Renal cortical epithelial cell (primary cell): ENCODE data around the gene NES. TPM values are rescaled to one million over a fixed set of nuclear protein-coding genes. Genes with fewer than 3 reads are reported as not detected.
A peak's percentile ranks its signal among the peaks of the same experiment; 100 is the strongest.

ENCODE experiments used
- DNase-seq: peaks from one replicate; pipeline ENCODE4 v3.0.0-alpha.2; 2011; ENCODE audit warnings: low read depth
- total RNA-seq: library from RNA; depleted of rRNA; stranded (reverse); fragments of >200 nt; gene quantifications from 2 replicates; pipeline ENCODE4 v1.2.3, GENCODE V29; 2014

Gene NES
- total RNA-seq, 1 donor from 2014 or later = 1.6 TPM

DNA sequence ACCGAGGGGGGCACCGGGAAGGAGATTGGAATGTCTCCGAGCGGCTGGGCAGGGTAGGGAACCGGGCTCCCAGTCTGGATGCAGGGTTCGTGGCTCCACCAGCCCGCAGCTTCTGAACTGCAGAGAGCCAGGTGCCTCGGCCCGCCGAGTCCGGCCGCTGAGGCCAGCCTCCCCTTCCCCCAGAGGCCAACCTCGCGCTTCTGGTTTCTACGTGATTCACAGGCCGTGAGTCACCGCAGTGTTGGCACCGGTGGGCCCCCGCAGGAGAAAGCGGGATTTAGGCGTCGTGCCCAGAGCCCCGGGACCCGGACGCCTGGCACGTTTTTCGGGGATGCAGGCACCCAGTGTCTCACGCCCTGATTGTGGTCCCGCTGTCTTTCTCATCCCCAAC, 27.7 kb upstream of the NES start:
- peak; percentile 58 for DNase-seq

DNA sequence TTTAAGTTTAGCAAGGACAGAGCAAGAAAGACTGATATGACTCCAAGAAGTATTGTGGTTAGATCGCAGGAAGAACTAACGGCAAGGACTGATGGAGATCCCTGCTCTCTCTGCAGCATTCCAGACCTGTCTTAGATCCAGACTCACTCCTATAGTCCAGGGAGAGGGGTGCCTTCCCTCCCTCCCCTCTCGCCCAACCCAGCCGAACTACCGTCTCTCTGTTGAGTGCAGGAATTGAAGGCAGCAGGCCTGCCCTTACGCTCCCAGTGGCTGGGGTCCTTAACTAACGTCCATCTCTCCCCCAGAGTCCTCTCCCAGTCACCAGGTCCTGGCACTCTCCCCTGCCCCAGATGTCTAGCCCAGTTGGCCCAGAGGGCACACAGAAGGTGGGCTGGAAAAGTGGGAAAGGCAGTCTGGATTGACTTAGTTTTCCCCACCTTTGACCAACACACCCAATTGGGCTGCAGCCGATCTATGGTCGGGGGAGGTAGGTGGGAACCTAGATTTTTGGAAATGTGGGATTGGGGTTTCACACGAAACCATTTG, 27.0 kb upstream of the NES start:
- no peak for DNase-seq

DNA sequence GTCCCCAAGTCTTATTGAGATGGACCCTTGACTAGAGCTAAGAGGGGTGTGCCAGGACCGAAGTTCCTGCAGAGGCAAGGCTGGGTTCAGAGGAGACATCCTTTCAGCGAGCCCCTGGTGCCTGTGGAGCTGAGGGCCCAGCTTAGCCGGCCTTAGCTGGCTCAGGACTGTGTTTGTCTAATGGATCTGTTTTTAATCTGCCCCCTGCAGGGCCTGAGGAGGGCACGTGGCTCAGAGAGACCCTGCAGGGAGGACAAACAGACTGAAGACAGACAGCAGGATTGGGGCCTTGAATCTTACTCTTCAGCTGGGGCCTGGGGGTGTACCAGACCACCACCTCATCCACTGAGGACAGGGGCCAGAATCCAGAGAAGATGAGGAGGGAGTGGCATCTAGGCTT, 26.5 kb upstream of the NES start:
- DNase-seq = no peak

DNA sequence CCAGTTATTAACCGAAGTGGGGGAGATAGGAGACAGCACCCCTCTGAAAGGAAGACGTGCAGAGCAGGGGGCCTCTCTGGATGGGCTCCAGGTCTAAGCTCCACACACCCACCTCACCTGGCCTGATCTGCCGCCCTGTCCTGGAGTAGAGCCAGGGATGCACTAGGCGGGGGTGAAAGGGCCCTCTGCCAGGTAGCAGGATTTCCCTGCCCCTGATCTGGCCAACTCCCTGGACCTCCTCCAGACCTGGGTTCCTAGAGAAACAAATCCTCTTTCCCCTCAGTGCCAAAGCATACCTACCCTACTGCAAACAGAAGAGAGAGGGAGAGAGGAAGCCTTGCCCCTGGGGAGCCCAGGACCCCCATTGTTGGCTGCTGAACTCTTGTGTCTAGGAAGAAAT, 26.1 kb upstream of the NES start:
- no peak for DNase-seq

DNA sequence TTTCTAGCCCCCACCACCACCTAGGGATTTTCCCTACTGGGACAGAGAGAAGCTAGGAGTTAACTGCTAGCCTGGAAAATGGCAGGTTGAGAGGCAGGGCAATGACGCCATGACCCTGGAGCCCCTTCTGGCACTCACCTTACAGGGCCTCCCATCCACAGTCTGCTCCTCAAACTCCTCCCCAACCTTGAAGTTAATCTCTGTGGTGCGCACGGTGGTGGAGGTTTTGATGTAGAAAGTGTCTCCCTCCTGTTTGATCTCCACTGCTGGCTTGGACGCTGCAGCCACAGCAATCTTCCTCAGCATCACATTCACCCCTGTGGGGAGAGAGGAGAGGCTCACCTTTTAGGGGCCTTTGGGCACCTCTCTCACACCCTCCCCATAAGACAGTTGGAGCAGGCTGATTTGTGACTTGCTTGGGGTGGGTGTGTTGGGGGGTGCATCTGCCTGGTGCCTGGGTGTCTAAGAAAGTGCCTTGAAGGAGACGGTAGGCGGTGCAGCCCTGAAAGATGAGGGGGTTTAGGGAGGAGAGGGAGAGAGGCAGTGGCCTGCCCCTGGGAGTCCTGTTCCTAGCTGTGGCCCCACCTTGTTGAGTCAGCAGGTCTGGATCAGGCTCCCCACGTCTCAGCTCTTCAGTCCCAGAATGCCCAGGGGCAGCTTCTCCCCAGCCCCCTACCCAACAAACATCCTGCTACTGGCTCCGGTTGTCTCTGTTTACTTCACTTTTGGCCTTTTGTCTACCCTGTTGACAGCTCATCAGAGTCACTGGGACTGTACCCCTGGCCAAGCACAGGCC, 23.7 kb upstream of the NES start:
- DNase-seq = no peak

DNA sequence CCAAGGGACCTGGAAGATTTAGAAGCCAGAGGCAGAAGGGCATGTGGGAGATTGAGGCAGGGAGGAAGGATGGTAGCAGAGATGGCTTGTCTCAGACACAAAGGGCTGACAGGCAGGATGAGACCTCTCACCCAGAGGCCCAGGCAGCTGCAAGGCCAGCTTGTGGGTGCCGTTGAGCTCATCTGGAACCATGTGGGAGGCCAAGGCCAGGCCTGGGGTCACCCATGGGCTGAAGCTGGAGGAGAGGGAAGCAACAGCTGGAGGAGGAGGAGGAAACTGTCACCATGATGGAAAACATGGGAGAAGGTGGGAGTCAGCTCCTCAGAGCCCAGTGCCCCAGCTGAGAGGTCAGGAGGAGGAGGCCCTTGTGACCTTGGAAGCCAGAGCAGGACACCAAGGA, 21.8 kb upstream of the NES start:
- DNase-seq = no peak

DNA sequence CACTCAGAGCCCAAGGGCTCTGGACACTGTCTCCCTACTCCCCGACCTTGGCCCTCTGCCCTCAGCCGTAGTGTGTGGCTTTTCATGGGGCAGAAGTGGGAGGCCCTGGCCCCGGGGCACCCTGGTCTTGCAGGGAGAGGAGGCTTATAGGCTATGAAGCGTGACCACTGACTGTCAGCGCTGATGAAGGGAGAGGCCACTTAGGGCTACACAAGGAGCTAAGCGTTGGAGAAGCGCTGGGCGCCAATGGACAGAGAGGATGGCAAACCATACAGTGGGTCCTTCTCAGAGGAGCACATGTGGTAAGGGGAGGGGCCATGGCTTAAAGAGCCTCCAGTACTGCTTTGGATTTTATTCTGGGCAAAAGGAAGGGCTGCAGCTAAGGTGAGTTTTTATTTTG, 20.3 kb upstream of the NES start:
- DNase-seq = no peak

DNA sequence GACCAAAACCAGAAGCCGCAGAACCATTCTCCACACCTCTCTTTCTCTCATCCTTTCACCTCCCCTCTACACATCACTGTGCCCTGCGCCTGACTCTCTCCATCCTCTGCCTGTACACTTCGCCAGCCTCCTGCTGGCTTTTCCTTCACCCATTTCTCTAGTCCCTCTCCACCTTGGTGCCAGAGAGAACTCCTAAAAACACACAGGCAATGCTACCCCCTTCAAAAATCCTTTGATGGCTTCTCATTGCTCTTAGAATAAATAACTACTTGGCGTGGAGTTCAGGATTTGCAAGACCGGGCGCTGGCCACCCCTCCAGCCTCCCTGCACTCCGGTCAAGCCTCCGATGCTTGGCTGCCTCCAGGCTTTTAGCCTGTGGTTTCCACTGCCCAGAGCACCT, 19.5 kb upstream of the NES start:
- no peak for DNase-seq

DNA sequence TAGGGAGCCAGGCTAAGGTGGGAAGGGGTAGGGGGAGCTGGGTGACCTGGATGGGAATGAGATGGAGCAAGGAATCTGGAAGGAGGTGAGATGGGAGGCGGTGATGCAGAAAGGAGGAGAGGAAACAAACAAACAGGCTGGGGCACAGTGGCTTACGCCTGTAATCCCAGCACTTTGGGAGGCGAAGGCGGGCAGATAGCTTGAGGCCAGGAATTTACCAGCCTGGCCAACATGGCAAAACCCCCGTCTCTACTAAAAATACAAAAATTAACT, 17.4 kb upstream of the NES start:
- no peak for DNase-seq

DNA sequence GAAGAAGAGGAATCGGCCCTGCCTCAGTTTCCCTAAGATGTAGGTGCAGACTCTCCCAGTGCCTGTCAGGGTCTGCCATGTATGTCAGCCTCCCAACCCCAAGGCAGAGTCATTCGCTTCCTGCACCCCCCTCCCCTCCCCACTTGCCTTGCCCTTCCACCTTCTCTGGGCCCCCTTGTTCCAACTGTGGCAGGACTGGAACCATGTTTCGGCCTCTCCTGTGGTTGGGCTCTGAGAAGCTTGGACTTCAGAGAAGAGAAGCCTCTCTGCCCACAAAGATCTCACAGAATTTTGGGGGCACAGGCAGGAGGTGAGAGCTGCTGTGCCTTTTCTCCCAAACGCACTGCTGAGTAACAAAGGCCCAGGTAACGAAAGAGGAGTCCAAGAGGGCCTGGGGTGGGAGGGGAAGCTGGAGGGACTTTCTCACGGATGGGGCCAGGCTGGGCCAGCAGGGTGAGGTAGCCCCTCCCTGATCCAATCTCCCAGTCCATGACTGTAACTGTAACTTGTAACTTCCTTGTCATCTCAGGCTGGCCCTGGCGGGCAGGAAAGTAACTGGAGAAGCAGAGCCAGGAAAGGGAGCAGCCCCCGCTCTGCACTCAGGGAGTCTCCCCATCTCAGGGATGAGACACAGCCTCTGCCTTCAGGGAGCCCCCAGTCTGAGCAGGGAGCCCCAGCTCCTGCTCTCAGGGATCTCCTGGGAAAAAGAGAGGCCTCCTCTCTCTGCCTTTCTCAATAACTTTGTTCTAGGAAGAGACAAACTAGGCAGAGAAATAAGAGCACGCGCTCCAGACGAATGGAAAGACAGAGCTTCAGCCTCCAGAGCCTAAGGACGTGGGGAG, 16.9 kb upstream of the NES start:
- no peak for DNase-seq

DNA sequence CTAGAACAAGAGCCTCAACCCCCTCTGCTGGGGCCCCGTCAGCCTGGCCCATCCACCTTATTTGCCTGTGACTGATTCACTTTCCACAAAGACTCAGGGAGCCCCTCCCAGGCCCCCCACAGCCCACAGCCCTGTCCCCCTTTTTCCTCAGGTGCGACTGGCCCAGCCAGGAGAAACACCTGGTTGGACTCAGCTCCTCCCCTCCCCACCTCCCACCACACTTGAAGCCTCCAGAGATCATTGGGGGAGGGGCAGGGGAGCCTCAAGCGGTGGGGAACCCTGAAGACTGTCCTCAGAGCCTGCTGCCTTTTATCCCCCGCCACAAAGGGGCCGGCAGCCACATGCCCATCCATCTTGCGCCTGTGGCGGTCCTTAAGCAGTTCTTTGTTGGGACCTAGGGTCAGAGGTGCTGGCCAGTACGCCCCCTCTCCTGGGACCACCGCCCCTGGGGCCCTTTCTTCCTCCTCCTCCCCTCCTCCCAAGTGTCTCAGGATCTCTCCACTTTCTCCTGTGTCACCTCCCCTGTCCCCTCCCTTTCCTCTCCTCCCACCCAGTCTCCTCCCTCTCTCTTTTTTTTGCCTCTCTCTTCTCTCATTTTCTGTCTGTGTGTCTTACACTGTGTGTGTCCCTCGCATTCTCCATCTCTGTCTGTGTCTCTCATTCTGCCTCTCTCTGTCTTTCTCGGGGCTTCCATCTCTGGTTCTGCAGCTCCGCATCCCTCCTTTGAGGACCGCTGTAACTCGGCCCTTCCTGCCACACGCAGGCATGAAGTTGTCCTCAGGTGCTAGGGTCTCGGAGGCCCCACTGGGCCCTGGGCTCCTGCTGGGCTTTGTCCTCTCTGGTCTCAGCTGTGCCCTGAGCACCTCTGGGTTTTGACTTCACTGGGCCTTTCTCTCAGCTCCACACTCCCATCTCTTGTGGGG, 16.0 kb upstream of the NES start:
- DNase-seq = no peak

DNA sequence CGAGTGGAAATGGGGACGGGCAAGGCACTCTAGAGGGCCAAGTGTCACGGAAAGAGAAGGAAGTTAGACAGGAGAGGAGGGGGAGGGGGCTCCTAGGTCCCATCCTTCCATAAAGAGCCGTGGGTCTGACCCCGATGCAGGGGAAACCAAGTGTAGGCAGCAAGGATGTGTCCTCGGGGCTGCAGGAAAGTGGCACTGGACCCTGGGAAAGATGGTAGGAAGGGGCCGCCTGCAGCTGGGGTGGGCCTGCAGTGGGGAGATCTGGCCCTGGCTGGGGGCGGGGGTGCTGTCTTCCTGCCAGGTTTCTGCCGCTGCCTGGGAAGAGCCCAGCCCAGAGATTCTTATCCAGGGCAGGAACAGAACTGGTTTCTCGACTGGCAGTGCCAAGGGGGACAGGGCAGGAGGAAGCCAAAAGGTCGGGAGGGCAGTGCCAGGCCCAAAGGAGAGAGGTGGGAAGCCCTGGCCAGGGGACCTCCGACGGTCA, 15.3 kb upstream of the NES start:
- no peak for DNase-seq

DNA sequence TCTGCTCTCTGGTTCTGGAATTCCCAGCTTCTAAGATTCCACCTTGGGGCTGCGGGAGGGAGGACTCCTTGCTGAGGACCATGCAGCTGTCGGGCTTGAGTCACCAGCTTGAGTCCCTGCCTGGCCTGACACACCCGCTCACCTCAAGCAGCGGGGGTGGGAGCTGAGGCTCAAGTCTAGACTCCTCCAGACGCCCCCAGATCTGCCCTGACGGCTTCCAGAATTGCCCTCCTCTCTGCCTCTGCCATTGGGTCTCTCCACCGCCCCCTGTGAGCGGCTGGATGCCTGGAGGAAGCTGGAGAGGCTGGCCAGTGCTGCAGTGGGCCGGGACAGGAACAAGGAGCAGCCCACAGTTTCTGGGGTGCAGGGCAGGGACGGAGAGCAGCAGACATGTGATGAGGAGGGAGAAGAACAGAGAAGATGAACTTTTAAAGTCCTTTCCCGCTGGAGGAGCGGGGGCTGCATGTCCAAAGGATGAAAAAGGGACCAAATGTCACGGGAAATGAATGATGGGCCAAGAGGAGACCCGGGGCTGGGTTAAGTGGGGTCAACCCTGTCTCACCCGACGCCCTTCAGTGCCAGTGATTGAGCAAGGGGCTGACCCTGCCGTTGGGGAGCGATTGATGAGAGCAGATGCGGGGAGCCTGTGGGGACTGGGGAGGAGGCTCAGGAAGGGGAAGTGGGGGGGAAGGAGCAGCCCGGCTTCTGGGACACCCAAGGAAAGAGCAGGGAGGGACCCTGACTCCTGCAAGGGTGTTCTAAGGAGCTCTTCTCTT, 14.6 kb upstream of the NES start:
- peak; percentile 45 for DNase-seq

DNA sequence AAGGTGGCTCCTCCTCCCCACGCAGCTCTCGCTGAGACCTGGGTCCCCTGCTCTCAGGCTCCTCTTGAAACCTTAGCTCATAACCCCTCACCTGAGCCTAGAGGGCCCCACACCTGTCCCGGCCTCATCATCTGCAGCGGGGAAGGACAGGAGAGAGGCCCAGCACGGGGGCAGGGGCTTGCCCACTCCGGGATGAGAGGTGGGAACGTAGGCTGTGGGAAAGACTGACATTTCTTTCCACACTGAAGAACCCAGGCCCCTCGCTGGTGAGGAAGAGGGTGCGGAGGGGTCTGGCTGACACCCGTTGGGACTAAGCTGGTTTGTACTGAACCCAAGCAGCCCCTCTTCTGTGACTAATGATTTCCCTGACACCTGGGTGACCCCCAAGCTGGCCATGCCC, 14.0 kb upstream of the NES start:
- DNase-seq = no peak

DNA sequence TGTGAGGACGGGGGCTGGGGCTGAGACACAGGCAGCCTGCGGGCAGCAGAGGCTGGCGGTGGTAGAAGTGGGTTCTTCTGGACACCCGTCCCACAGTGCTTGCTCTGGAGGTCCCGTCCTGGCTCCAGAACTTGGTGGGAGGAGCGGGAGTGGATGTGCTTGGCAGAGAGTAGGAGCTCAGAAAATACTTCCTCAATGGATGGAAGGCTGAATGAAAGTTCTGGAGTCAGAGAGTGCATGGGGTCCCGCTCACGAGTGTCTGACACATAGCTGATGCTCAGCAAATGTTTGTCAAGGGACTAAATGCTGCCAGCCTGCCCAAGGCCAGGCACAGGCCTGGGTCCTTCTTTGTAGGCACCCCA, 13.4 kb upstream of the NES start:
- DNase-seq = no peak

DNA sequence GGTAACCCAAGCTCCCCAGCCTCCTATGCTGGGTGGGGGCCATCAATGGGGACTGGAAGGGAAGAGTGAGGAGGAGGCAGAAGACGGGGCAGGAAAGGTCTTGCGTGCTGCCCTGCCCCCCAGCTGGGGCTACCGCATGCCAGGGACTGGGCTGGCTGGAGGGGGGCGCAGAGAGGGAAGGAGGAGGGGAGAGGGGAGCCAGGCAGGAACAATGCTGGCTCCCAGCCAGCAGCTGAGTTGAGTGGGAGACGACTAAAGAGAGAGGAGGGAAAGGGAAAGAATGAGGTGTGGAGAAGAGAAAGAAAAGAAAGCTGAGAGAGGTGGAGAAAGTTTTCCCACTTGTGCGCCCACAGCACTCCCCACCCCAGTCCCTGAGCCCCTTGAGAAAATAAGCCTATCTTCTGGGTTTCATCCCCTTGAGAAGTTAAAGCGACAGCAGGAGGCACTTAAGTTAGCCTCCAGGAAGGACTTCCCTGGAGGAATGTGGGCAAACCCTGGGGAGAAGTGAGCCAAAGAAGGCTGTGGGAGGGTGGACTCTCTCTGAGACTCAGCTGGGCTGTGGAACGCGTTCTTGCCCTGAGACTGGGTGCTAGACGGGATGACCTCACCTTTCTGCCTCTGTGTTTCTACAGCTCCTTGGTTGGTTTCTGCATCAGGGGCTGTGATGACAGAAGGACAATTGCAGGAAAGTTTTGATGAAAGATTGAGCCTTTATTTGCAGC, 12.9 kb upstream of the NES start:
- DNase-seq = no peak

DNA sequence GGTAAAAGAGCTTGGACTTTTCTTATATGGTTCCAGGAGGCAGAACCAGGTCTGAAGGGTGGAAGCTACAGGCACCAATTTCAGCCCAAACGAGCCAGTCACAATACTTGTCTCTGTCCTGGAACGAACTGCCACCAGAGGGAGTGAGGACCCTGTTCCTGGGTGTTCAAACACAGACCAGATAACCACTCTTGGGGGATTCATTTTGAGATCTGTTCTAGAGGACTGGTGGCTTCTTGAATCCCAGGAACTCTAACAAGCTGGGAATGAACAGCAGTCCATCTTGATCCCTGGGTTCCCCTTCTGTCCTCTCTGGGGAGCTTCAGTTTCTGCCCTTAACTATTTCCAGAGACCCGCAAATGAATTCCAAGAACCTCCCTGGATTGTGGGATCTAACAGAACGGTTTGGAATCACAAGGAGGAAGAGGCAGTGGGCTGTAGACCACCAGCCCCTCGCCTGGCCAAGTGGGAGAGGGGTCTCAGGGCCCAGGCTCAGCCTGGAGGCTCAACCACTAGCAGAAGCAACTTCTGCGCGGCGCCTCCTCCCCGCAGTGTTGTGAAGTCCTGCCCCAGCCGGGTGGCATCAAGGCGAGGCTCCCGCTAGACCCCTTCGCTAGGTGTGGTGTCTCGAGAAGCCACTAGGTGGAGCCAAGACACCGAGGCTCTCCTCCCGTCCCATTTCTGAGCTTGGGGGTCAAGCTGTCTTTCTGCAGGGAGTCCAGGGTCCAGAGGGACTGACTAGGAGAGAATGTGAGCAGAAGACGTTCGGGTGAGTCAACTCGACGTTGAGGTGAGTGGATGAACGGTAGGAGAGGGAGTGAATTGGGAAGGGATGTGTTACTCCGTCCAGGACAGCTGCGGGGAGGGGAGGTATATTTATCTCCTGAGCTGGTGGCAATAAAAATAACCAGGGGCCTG, 12.1 kb upstream of the NES start:
- peak; percentile 76 for DNase-seq

DNA sequence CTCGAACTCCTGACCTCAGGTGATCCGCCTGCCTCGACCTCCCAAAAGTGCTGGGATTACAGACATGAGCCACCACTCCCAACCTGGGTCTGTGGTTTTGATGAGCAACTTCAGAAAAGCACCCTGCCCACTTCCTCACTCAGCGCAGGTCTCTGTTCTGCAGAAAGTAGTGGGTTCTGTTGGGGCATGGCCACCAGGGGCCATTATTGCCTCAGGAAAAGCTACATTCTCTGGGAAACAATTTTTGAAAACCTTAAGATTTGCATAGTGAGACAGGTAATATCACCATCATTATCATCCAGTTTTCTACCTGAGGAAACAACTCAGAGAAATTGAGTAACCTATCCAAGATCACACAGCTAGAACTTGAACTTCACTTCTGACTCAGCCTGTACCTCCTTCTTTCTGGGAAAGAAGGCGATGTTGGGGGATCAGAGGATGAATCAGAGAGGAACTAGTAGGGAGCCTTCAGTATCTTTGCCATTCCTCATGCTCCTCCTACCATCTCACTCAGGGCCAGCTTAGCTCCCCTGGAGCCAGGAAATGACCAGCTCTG, 7.1 kb upstream of the NES start:
- peak; percentile 68 for DNase-seq

DNA sequence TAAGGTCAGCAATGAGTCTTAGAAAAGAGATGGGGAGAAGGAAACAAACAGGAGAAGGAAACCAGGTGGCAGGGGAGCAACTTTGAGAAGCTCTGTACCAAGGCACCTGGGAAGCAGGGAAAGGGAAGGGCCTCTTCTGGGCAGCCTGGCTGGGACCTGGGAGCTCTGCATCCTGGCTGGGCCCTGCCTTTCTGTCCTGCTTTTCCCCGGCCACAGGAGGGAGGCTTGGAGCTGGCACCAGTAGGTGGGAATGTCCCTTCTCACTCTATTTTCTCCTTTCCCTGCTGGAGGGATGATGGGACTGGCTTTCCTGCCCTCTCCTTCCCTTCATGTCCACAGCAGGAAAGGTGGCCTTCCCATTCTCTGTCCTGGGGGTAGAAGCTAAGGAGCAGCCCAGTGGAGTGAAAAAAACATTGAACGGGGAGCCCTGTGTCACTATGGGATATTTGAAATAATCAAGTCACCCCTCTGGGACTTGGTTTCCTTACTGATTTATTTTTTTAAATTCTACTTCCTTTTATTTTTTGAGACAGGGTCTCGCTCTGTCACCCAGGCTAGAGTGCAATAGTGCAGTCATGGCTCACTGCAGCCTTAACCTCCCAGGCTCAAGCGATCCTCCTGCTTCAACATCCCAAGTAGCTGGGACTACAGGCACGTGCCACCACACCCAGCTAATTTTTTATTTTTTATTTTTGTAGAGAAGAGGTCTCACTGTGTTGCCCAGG, 5.1 kb upstream of the NES start:
- no peak for DNase-seq
